HG03159 (cell line): ENCODE data around the gene IRAK4.
A peak's percentile ranks its signal among the peaks of the same experiment; 100 is the strongest.

Experiments
- ATAC-seq: cut with Tn5 transposase; IDR thresholded peaks from one replicate; pipeline ENCODE4 v1.9.1; 2021; ENCODE audit warnings: mild to moderate bottlenecking, moderate library complexity; ENCODE audit not compliant: unreplicated experiment

The IRAK4 gene

GRCh38 chr12:43764528-43764927, 5.8 kb downstream of the IRAK4 start:
- ATAC-seq = no peak

GRCh38 chr12:43766291-43766690, 7.5 kb downstream of the IRAK4 start:
- ATAC-seq = no peak

- ATAC-seq = peak; percentile 62
Measured at GRCh38 chr12:43776498-43776897, 17.7 kb downstream of the IRAK4 start.

- ATAC-seq = no peak
Measured at GRCh38 chr12:43786899-43787693, 28.3 kb downstream of the IRAK4 start.

- ATAC-seq = no peak
Measured at GRCh38 chr12:43789941-43790340, 31.2 kb downstream of the IRAK4 start.

- peak; percentile 50 for ATAC-seq
Measured at GRCh38 chr12:43795716-43796280, 37.0 kb downstream of the IRAK4 start.

GRCh38 chr12:43797561-43798217, 38.9 kb downstream of the IRAK4 start:
- ATAC-seq = no peak

- ATAC-seq = no peak
Measured at GRCh38 chr12:43805149-43805859, 46.6 kb downstream of the IRAK4 start.

GRCh38 chr12:43805860-43806736, 47.3 kb downstream of the IRAK4 start, which contains the start of gene TWF1:
TWF1 (minus strand) TSS chr12:43806317; CDS start chr12:43806245, 72 bp downstream.
- peak; percentile 97 for ATAC-seq

GRCh38 chr12:43806737-43807072, 48.0 kb downstream of the IRAK4 start:
- ATAC-seq = no peak

GRCh38 chr12:43807386-43807785, 48.6 kb downstream of the IRAK4 start:
- ATAC-seq = no peak

- no peak for ATAC-seq
Measured at GRCh38 chr12:43812057-43812456, 53.3 kb downstream of the IRAK4 start.

- ATAC-seq = no peak
Measured at GRCh38 chr12:43812926-43813325, 54.2 kb downstream of the IRAK4 start.

- no peak for ATAC-seq
Measured at GRCh38 chr12:43815416-43815815, 56.7 kb downstream of the IRAK4 start.

- no peak for ATAC-seq
Measured at GRCh38 chr12:43816168-43816567, 57.4 kb downstream of the IRAK4 start.

GRCh38 chr12:43824207-43824775, 65.5 kb downstream of the IRAK4 start:
- ATAC-seq = no peak

GRCh38 chr12:43826681-43827080, 67.9 kb downstream of the IRAK4 start:
- ATAC-seq = no peak

- ATAC-seq = no peak
Measured at GRCh38 chr12:43827093-43827492, 68.3 kb downstream of the IRAK4 start.

GRCh38 chr12:43832463-43833168, 73.9 kb downstream of the IRAK4 start:
- no peak for ATAC-seq

GRCh38 chr12:43835264-43835655, 76.5 kb downstream of the IRAK4 start:
- ATAC-seq = peak; percentile 9
